Fibroblast of skin of left quadriceps (primary cell): ENCODE measurements around the gene LYL1.
"Not testable (repeated sequence)": the region's sequence is repeated elsewhere in the genome, so short reads cannot be mapped to it uniquely, and the experiment has no call there.

Experiments used
- DNase-seq, 2 experiments: peaks; one replicate each; pipeline ENCODE4 v3.0.0-alpha.2; 2013; ENCODE audit warnings: low read depth in 2 of 2

LYL1 gene

GRCh38 chr19:13102666-13103580 is at the start of gene LYL1:
LYL1 (minus strand) TSS chr19:13102858; CDS start chr19:13101171, 1,687 bp downstream.
- no peak for DNase-seq

DNA sequence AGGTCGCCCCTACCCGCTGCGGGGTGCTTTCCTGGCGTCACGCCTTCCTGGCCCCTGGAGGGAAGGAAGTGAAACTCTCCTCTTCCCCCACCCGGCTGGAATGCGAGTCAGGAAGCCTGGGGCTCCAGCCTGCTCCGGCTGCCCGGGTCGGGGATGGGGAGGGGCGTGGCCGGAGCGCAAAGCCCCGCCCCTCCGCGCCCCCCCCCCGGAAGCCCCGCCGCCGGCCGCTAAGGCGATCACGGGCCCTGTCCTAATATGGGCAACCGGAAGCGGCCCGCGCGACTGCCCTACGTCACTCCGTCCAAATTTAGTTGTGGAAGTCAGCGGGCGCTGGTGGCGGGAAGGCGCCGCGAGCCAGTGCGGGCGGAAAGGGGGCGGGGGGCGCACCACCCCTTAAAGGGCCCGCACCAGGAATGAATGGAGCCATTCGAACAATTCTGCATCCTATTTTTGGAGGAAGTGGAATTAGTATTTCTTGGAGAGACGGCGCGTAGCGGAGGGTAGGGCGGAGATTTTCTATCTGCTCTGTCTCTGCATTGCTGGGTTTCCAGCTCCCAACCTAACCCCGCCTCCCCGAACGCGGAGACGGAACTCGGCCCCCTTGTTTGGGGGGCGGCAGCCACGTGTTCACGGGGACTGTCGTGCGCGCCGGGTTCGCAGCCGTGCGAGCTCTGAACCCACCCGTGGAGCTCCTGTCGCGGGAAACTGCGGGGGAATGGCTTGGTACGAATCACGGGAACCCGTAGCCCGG is 49.1 kb upstream of the LYL1 start:
- DNase-seq: peak; percentile 95 to 96

DNA sequence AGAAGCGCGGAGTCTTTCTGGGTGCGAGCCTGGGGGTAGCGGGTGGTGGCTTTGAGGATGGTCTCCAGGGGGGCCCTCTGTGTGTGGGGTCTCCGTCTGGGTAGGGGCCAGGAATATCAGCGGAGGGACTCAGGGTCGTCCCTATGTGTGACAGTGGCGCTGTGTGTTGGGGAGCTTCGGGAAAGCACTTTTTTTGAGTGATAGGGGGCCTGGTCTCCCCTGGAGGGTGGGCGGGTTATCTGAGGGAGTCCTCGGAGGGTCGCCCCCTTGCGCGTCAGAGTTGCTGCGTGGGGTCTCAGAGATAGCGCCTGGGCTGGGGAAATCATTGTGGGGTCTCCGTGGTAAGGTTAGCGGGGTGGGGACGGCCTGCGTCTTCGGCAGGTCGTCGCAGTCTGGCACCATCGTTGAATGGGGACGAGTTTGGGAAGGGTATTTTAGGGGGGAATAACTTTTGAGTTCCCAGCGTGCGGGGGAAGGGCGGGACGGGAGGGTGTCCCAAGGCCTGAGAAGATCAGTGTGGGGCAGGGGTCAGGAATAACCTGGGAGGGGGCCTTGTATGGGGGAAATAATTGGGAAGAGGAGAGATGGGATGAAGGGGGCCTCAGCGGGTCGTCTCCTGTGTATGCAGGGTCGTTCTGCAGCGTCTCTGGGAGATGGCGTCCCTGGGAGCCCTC is 48.4 kb upstream of the LYL1 start:
- no peak for DNase-seq

GRCh38 chr19:13150187-13150930 is 47.7 kb upstream of the LYL1 start, which contains the start of the genes IER2 and STX10:
IER2 (plus strand) TSS chr19:13150411; CDS start chr19:13153187, 2,776 bp downstream.
STX10 (minus strand) TSS chr19:13150375; CDS start chr19:13150173, 202 bp downstream.
- peak; percentile 84 to 86 for DNase-seq

DNA sequence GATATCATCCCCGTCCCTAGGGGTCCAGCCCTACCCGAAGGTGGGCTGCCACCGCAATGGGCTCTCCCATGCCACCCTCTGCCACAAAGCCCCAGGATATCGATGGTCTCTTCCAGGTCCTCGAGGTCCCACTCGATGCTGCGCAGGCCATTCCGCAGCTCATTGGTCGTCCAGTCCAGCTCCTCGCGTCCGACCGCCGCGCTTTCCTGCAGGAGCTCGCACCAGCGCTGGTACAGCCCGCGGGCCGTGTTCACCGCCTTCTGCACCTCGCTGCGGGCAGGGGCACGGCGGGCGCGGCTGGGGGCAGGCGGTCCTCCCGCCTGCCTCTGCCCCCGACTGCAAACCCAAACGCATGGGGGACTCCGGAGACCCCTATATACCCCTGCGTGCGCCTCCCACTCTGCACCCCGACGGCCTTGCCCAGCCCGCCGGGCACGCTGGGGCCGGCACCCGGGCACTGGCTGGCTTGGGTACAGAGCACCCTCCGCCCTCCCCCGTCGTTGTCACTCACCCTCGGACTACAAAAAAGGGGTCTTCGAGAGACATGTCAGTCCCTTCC is 47.0 kb upstream of the LYL1 start:
- no peak for DNase-seq

- DNase-seq: not testable (repeated sequence)
Observed at GRCh38 chr19:13149173-13149627, 46.5 kb upstream of the LYL1 start.

- no peak for DNase-seq
Observed at GRCh38 chr19:13146763-13147563, 44.3 kb upstream of the LYL1 start.

DNA sequence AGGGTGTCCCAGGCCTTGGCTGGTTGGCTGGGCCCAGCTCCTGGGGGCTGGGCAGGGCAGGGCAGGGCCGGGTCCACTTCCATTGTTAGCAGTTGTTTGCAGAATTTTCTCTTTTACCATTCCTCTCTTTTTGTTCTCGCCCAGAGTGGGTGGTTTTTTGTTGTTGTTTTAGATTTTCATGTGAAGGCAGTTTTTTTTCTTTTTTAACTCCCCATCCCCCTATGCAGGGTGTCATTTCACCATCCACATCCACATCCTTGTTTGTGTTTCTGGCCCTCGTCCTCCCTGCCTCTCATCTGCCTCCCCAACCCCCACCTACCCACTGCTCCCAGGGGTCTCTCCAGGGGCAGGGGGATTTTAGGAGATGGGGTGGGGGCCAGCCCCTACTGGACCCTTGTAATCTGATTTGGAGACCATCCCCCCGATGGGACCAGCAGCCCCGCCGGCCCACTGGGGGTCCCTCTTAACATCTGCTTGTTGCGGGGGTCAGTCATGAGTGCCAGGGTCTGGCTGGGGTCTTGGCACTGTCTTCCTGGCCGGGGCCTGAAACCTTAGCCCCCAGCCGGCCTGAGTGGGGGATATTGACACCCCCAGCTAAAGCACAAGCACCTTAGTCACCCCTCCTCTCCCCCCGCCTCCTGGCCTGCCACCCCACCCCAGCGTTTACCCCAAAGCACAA is 37.1 kb upstream of the LYL1 start:
- no peak for DNase-seq

GRCh38 chr19:13138916-13139198 is 36.2 kb upstream of the LYL1 start:
- no peak for DNase-seq

DNA sequence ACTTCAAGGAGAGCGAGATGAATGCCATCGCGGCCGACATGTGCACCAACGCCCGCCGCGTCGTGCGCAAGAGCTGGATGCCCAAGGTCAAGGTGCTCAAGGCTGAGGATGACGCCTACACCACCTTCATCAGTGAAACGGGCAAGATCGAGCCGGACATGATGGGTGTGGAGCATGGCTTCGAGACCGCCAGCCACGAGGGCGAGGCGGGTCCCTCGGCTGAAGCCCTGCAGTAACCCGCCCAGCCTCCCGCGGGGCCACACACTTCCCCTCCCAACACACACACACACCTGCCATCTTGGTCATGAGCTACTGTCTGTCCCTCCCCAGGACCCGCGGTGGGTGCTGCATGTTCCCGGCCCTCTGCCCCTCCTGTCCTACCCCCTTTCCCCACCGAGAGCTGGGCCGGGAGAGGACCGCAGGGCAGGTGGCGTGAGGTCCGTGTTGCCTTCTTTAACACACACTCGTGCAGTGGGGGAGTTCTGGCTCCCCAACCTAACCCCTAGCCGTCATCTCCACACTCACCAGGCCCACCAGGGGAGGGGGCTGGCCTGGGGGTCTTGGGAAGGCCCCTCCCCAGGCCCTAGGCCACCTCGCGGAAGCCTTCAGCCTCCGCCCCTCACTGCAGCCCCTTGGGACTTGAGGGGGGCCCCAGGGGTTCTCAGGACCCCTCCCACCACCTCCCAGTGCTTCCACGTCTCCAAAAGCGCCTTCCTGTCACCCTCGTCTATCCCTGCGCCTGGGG is 35.7 kb upstream of the LYL1 start:
- no peak for DNase-seq

DNA sequence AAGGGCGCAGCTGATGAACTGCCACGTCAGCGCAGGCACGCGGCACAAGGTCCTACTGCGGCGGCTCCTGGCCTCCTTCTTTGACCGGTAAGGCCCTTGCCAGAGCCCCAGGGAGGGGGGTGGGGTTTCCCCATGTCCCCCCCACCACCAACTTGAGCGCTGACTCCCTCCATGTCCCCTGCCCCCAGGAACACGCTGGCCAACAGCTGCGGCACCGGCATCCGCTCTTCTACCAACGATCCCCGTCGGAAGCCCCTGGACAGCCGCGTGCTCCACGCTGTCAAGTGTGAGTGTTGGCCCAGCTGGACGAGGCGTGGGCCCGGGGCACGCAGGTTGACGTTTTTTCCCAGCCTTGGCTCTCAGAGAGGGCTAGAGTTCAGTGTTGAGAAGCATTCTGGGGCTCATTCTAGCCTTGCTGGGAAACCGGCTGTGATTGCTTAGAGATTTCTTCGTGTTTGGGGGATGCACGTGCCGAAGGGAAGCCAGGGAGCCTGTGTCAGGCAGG is 34.7 kb upstream of the LYL1 start:
- DNase-seq: no peak

DNA sequence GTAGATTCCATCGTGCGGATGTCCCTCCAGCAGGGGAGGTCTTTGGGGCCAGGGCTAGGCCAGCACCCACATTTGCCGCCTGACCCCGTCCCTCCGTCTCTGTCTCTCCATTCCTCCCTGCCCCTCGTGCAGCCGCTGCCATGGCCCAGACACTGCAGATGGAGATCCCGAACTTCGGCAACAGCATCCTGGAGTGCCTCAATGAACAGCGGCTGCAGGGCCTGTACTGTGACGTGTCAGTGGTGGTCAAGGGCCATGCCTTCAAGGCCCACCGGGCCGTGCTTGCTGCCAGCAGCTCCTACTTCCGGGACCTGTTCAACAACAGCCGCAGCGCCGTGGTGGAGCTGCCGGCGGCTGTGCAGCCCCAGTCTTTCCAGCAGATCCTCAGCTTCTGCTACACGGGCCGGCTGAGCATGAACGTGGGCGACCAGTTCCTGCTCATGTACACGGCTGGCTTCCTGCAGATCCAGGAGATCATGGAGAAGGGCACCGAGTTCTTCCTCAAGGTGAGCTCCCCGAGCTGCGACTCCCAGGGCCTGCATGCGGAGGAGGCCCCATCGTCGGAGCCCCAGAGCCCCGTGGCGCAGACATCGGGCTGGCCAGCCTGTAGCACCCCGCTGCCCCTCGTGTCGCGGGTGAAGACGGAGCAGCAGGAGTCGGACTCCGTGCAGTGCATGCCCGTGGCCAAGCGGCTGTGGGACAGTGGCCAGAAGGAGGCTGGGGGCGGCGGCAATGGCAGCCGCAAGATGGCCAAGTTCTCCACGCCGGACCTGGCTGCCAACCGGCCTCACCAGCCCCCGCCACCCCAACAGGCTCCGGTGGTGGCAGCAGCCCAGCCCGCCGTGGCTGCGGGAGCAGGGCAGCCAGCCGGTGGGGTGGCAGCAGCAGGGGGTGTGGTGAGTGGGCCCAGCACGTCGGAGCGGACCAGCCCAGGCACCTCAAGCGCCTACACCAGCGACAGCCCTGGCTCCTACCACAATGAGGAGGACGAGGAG is 32.7 kb upstream of the LYL1 start:
- no peak for DNase-seq

DNA sequence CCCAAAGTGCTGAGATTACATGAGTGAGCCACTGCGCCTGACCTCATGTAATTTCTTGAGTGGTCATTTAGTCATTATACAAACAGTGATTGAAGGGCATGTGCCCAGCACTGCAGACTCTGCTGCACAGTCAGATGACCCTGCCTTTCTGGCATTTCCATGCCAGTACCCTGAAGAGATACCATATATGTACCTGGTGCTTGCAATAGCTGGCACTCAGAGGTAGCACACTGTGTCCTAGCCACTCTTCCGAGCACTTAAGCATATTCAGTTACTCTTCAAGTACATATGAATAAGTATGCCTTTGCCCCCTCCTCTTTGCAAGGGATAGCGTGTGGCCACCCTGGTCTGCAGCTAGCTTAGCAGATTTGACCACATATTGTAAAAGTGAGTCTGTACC is 32.0 kb upstream of the LYL1 start:
- no peak for DNase-seq

GRCh38 chr19:13133241-13133870 is 30.7 kb upstream of the LYL1 start:
- DNase-seq: no peak

GRCh38 chr19:13132471-13133180 is 30.0 kb upstream of the LYL1 start:
- DNase-seq: no peak

DNA sequence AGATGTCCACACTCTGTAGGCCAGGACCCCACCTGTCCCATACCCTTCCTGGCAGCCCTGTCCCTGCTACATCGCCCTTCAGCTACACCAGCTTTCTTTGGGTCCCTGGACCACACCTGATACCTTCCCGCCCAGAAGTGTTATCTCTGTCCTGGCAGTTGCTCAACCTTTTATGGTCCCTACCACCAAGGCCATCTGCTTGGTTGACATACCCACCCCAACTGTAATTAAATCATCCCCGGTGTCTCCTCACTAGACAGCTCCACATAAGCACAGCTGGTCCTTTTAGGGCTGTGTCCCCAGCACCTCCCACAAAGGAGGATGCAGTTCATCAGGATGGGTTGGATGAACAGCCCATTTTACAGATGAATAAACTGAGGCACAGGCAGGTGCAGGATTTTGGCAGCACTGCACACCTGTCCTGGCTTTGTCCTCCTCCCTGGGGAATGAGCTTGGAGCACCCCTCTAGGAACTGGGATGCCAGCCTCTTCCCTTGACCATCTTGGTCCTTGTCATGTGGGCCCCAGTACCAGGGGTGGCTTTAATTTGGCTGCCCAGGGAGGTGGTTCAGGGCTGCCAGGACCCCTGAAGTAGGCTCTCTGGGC is 28.3 kb upstream of the LYL1 start:
- no peak for DNase-seq
